Limb (tissue), 2 donors: ENCODE results near the gene TMEM238L.
A peak's percentile ranks its signal among the peaks of the same experiment; 100 is the strongest.

Source experiments
- DNase-seq, 2 donors: peaks; one replicate each; pipeline ENCODE4 v3.0.0-alpha.2; 2016; ENCODE audit errors: extremely low spot score in 2 of 2

TMEM238L gene

GRCh38 chr17:10775058-10775457 lies 28.8 kb downstream of the TMEM238L start:
- DNase-seq, result no peak

DNA sequence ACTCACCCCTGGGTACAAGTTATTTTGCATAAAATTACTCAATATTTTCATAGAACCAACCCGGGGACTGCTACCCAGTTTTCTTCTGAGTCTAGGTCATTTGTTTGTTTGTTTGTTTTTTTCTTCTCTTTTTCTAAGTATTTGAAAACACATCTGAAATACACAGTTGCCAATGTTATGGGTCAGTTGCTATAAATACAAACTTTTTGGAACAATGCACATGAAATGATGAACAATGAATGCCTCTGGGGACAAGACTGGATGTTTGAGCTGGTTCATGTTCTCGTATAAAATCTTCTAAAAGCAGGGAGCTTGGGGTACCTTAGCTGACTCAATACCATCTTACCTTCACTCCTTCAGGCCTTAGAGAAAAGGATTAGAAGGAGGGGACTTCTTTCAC lies 30.5 kb downstream of the TMEM238L start:
- DNase-seq, result peak in 1 of 2 donors; percentile 18

DNA sequence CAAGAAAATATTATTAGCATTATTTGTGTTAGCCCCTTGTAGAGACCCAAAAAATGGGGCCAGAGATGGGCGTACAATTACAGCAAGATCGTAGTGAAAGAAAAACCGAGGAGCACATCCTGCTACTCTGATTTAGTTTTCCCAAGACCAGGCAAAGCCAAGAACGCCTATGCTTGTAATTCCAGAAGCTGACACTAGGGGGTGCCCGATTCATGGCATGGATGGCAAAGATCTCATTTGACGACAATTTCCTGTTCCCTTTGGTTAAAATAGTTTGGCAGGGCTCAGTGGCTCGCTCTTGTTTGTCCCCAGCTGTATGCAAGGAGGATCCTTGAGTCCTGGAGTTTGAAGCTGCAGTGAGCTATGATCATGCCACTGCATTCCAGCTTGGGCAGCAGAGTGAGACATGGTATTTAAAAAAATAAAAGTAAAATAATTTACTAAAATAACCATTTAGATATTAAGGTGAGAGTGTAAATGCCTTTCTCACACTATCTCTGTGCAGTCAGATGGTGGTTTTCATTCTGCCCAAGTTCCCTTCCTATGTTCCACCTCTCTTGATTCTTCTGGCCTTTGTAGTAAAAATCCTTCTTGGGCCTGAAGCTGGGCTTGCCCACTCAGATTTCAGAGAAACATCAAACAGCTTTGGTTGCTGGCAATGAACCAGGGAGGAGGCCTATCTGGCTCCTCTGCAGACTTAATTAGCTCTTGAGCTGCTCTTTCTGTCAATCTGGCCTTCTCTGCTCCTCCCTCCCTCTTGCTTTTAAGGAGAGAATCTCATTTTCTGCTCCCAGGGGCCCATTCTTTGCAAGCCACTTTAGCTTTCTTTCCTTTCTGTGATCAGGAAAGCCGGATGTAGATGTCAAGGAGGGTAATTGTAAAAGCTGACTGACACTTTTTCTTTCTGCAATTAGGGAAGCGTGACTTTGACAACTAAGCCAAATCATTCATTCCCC lies 31.2 kb downstream of the TMEM238L start:
- DNase-seq, result peak in 1 of 2 donors; percentile 24

GRCh38 chr17:10771148-10771547 lies 32.8 kb downstream of the TMEM238L start:
- no peak for DNase-seq

DNA sequence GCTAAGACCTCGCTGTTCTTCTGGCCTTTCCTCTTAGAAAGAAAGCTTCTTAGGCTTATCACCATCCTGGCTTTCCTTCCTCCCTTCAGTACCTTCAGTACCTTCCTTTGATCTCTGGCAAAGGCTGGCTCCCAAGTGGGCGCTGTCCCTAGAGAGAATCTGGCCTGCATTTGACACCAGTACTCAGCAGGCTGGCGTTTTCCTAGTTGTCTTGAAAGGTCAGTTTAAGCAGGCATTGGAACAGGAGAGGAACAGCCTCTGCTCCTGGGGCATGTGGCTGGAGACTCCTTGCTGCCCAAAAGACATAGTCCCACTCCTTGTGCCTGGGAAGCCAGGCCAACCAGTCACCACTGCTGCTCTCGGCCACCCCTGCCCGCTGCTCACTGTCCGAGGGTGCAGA lies 34.1 kb downstream of the TMEM238L start:
- no peak for DNase-seq

GRCh38 chr17:10768750-10769251 lies 35.1 kb downstream of the TMEM238L start:
- DNase-seq, result peak in 1 of 2 donors; percentile 21

DNA sequence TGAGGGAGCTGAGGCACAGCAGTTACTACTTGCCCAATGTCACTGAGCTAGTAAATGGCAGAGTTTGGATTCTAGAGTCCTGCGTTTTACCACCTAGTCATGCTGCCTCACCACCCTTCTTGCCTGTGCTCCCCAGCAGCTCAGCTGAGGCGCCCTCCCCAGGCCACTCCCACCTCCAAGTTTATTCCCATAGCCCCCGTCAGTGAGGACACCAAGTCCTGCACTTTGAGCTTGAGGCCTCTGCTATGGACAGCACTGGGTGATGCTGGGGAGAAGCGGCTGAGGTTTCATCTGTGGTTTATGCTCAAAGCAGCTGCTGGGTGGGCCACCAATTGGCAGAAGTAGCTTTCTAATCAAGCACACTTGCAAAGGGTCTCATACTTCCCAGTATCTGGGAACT lies 36.7 kb downstream of the TMEM238L start:
- DNase-seq, result no peak

- DNase-seq, result no peak
Measured at GRCh38 chr17:10762037-10762436, 41.9 kb downstream of the TMEM238L start.

- DNase-seq, result no peak
Measured at GRCh38 chr17:10761281-10761680, 42.6 kb downstream of the TMEM238L start.

DNA sequence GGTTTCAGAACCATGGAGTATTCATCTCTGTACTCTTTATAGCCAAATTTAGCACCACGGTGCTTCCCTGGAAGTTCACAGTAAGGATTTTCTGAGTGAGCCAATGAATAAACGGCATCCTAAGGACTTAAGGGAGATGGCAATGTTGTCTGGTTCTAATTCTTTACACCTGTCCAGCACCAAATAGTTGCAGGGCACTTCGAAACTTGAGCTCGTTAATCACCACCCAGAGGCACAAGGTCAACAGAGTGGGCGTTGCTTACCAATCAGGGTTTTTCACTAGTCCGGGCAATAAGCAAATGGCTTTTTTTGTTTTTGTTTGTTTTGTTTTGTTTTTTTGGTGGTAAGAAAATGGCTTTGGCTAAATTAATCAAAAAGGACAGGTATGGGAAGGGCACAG lies 45.8 kb downstream of the TMEM238L start:
- DNase-seq, result no peak

DNA sequence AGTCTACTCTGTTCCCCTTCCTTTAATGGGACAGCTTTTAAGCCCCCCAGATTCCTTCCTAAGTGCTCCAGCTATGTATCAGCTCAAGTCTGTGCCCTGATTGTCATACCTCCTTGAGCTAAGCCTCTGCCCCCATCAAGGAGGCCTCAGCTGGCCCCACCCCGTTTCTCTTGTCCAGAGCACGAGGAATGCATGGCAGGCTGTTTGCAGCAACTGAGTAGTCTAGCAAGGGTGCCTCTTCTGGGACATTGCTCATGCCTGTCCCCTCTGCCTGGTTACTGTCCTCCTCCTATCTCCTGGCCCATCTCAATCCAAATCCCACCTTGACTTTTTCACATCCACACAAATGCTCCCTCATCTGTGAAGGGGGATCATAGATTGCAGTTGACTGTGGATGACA lies 46.3 kb downstream of the TMEM238L start:
- no peak for DNase-seq

GRCh38 chr17:10757067-10757466 lies 46.8 kb downstream of the TMEM238L start:
- DNase-seq, result no peak

DNA sequence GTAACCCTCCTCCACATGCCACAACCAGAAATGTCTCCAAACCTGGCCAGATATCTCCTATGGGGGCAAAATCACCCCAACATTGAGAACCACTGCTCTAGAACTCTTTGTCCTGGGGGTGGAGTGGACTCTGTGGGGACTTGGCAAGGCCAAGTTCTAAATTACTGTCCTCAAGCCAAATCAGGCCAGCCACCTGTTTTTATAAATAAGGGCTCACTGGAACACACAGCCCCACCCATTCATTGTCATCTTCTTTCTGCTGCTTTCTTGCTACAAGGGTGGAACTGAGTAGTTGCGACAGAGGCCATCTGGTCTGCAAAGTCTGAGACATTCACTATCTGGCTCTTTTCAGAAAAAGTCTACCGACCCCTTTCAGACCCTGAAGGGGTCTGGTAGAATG lies 47.3 kb downstream of the TMEM238L start:
- DNase-seq, result no peak

- no peak for DNase-seq
Measured at GRCh38 chr17:10756185-10756584, 47.7 kb downstream of the TMEM238L start.

DNA sequence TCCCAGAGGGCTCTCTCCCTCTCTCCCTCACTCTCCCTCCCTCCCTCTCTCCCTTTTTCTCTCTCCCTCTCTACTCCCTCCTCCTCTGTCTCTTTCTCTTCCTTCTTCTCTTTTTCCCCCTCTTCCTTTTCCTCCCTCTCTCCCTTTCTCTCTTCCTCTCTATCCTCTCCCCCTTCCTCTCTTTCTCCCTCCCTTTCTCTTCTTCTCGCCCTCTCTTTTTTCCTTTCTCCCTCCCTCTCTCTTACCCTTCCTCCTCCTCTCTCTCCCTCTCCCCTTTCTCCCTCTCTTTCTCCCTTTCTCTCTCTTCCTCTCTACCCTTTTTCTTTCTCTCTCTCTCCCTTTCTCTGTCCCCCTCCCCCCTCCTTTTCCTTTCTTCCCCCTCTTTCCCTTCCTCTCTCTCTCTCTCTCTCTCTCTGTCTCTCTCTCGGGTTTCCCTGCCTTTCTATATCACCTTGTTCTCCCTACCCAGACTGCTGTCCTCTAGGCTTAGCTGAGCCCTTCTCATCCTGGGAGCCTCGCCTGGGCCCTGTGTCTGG lies 48.2 kb downstream of the TMEM238L start:
- no peak for DNase-seq

DNA sequence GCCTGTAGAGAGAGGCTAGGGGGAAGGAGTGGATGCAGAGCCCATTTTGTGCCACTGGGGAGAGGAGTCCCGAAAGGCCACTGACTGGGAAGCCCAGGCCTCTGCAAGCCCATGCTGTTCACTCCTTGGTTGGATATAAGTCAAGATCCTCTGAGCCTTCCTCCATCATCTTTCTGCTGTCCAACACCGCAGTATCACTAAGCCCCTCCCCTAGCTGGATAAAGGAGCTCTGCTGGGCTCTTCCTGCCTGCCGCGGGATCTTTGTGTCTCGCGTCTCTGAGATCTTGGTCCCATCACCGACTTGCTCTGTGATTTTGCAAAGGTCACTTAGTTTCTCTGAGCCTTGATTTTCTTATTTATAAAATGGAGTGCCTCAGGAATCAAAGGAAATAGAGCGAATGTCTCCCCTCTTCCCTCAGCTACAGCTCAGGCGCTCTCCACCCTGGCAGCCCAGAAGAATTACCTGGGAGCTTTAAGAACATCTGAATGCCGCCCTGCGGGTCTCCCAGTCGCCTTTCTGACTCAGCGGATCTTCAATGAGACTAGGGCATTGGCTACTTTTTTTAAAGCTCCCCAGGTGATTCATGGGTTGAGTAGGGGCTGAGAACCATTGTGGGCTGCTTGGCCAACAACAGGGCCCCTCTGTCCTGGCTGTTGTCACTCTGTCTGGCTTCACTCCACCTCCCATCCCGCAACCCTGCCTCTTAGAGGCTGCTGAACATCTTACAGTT lies 48.9 kb downstream of the TMEM238L start:
- no peak for DNase-seq

- no peak for DNase-seq
Measured at GRCh38 chr17:10754109-10754508, 49.8 kb downstream of the TMEM238L start.

DNA sequence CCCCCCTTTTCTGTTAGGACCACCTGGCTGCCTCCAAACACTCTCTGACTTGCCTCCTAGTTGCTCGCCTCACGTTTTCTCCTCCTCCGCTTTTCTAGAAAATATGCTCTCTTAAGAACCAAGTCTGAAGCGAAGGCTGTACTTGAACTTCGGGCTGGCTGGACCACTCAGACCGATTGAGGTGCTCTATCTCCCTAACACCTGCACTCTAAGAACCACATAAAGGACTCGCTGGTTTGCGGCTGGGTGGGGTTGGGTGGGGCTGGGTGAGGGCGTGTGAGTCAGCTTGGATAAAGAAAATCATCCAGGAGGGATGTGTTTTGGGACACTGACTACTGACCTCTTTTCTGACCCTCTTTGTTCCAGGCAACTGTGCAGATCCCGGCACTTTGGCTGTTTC lies 51.2 kb downstream of the TMEM238L start:
- no peak for DNase-seq

GRCh38 chr17:10751563-10751962 lies 52.3 kb downstream of the TMEM238L start:
- DNase-seq, result no peak

DNA sequence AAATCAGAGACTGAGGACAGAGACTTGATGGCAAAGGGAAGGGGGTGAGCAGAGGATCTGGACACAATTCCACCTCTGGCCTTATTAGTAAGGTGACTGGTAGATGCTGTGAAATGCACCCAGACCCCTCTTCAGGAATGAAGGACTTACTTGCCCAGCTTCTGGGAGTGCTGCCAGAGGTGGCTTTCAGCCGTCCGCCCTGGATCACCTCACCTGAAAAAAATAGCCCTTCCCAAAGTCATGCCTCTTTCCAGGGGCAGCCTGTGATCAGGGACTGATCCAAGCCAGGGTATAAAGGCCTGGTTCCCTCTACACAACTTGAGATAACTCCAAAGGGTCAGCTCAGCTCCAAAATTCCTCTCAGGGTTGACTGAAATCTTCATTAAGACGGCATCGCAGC lies 53.7 kb downstream of the TMEM238L start:
- no peak for DNase-seq

DNA sequence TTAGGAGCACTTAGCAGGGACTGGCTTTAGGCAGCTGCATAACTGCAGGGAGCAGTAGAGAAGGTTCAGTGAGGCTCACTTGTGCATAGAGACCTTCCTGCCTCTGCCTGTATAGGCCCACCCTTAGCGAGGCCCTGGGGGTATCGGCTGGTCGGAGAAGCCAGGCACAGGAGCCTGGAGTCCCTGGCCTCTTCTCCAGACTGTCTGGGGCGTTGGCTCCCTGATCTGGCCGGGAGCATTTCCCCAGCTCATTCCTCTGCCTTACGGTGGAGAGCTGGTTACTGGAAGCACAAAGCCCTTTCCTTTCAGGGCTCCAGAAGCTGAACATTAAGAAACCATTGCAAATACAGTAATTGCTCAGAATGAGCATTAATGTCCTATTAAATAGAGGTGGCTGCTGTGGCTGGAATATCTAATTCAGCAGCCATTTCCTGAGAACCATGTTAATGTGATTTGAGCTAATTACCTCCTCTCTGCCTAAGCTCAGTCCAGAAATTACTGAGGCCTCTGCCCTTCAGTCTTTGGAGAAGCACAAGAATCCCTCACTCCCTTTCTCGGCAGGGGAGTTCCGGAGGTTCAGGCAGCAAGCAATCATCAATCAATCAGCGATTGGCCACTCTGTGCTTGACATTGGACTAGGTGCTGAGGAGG lies 55.2 kb downstream of the TMEM238L start:
- no peak for DNase-seq

DNA sequence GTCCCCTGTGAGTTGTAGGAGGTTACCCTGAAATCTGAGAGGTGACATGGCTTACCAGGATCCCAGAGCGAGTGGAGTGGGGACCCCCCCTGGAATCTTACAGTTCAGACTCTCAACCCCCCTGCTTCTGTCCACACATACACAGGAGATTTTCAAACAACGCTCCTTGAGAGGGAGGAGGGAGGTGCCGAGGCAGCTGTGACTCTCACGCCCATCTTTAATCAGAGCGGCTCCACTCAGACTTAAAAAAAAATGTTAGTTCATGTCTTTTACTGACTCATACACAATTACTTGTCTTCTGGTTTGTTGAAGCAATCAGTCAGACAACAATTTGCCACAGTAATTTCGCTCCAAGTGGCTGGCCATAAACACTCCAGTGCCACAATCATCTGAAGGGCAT lies 58.7 kb downstream of the TMEM238L start:
- no peak for DNase-seq
